ENCODE results near the gene PRORP. TPM values are rescaled to one million over a fixed set of nuclear protein-coding genes. Genes with fewer than 3 reads are reported as not detected.

PRORP gene
- total RNA-seq, 2 experiments from 2014 or later = 45.2 to 52.2 TPM

DNA sequence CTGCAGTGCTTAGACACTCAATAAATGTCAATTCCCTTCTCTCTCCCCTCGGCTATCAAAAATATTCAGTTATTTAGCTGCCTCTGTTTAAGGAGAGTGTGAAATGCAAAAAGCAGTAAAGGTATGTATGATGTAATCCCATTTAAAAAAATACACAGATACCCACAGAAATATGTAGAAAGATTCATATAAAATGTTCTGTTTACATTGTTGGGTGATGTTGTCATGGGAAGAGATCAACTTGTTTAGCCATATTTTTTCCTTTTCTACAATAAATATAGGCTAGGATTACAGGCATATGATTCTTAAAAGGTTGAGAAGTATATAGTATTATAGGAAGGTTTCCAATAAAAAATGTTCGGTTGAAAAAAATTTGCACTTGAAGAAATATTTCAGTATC, 8.3 kb upstream of the PRORP start:
- peaks cover 19% of the 10 kb centered on the region for H3K9me3 ChIP-seq (ENCODE audit: low read length)
- POLR2A ChIA-PET = interaction anchor here (0.9 to 1.2 kb wide), 3 partner anchors 9 to 210 kb away, joined by 3 to 4 read pairs (median 4); partner anchors contain the start of gene PRORP
- no peaks in the 10 kb centered on the region for H4K20me1 ChIP-seq (ENCODE audit: insufficient read depth, low read length)
- TF ChIP-seq, protein P1, sequence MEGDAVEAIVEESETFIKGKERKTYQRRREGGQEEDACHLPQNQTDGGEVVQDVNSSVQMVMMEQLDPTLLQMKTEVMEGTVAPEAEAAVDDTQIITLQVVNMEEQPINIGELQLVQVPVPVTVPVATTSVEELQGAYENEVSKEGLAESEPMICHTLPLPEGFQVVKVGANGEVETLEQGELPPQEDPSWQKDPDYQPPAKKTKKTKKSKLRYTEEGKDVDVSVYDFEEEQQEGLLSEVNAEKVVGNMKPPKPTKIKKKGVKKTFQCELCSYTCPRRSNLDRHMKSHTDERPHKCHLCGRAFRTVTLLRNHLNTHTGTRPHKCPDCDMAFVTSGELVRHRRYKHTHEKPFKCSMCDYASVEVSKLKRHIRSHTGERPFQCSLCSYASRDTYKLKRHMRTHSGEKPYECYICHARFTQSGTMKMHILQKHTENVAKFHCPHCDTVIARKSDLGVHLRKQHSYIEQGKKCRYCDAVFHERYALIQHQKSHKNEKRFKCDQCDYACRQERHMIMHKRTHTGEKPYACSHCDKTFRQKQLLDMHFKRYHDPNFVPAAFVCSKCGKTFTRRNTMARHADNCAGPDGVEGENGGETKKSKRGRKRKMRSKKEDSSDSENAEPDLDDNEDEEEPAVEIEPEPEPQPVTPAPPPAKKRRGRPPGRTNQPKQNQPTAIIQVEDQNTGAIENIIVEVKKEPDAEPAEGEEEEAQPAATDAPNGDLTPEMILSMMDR (conservative IDR thresholded peaks at IDR 0.05; ENCODE audit: low read length) = no peak
- TF ChIP-seq EZH2phosphoT487 (IDR thresholded peaks at IDR 0.05; ENCODE audit: borderline replicate concordance, low read depth, low read length) = no peak
- intact Hi-C loops (cut with micrococcal nuclease; ENCODE audit: unreplicated experiment) = no loop called here
- no peak overlapping the region for H3K4me3 ChIP-seq (ENCODE audit: low read depth, low read length, poor library complexity, severe bottlenecking)
- 0 out of 2 replicates have a peak, but pooled peaks cover 3% of the 10 kb centered on the region for H3K79me2 ChIP-seq (ENCODE audit: insufficient read depth, low read depth, low read length)
- CTCF ChIA-PET (ENCODE audit: unreplicated experiment) = no interaction called here
- DNase-seq (ENCODE audit: low spot score) = no peak
- BruUV-seq (replicated peaks) = no TSS peak
- no peaks in the 10 kb centered on the region for H3K9me2 ChIP-seq (ENCODE audit: insufficient read depth, low read length)
- H3K27ac ChIP-seq (ENCODE audit: low read depth, low read length, poor library complexity, severe bottlenecking) = no peak overlapping the region
- no peak overlapping the region for H2AFZ ChIP-seq (ENCODE audit: low read length)
- no peak overlapping the region for H3K4me2 ChIP-seq (ENCODE audit: low read length)
- H3K4me1 ChIP-seq (ENCODE audit: insufficient read depth, low read length, poor library complexity, severe bottlenecking) = no peaks in the 10 kb centered on the region
- peaks cover 70% of the 10 kb centered on the region for H3K36me3 ChIP-seq (ENCODE audit: insufficient read depth, low read length)

DNA sequence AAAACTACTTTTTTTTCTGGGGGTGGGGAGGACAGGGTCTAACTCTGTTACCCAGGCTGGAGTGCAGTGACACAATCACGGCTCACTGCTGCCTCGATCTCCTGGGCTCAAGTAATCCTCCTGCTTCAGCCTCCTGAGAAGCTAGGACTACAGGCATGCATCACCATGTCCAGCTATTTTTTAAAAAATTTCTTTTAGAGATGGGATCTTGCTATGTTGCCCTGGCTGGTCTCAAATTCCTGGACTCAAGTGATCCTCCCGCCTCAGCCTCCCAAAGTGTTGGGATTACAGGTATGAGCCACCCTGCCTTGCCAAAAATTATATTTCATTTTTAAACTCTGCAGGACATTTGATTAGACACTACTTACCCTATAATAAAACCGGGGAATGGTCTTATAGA, 6.1 kb upstream of the PRORP start:
- H3K9me2 ChIP-seq (ENCODE audit: insufficient read depth, low read length) = no peaks in the 10 kb centered on the region
- H4K20me1 ChIP-seq (ENCODE audit: insufficient read depth, low read length) = no peaks in the 10 kb centered on the region
- H3K4me2 ChIP-seq (ENCODE audit: low read length) = no peak overlapping the region
- DNase-seq (ENCODE audit: low spot score) = no peak
- H3K79me2 ChIP-seq (ENCODE audit: insufficient read depth, low read depth, low read length) = peaks cover 13% of the 10 kb centered on the region; the same call in 1 of the 2 replicates
- peaks cover 7% of the 10 kb centered on the region for H3K4me1 ChIP-seq (ENCODE audit: insufficient read depth, low read length, poor library complexity, severe bottlenecking)
- no TSS peak for BruUV-seq (replicated peaks)
- POLR2A ChIA-PET = no interaction called here
- H3K9me3 ChIP-seq (ENCODE audit: low read length) = peaks cover 18% of the 10 kb centered on the region
- intact Hi-C loops (cut with micrococcal nuclease; ENCODE audit: unreplicated experiment) = no loop called here
- H2AFZ ChIP-seq (ENCODE audit: low read length) = no peak overlapping the region
- CTCF ChIA-PET (ENCODE audit: unreplicated experiment) = no interaction called here
- TF ChIP-seq EZH2phosphoT487 (IDR thresholded peaks at IDR 0.05; ENCODE audit: borderline replicate concordance, low read depth, low read length) = no peak
- TF ChIP-seq, protein P1 (conservative IDR thresholded peaks at IDR 0.05; ENCODE audit: low read length) = no peak
- H3K4me3 ChIP-seq (ENCODE audit: low read depth, low read length, poor library complexity, severe bottlenecking) = no peak overlapping the region
- H3K36me3 ChIP-seq (ENCODE audit: insufficient read depth, low read length) = peaks cover 50% of the 10 kb centered on the region
- H3K27ac ChIP-seq (ENCODE audit: low read depth, low read length, poor library complexity, severe bottlenecking) = no peak overlapping the region

DNA sequence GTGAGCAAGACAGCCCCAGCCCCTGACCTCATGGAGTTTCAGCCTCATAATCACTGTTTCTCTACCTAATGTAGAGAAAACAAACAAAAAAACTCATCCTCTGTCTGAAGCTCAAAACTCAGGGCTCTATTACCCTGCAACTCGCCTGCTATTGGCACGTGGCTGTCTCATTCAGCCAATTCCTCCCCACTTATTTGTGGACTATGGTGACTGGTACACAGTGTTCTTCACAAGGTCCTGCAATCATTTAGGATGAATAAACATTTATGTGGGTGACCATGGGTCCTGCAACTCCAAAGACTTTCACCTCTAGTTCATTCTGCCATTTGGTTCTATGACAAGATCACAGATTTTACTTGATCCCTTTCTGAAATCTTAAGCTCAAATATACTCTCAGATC, 5.2 kb upstream of the PRORP start:
- no TSS peak for BruUV-seq (replicated peaks)
- TF ChIP-seq, protein P1 (conservative IDR thresholded peaks at IDR 0.05; ENCODE audit: low read length) = no peak
- no peak for TF ChIP-seq EZH2phosphoT487 (IDR thresholded peaks at IDR 0.05; ENCODE audit: borderline replicate concordance, low read depth, low read length)
- H2AFZ ChIP-seq (ENCODE audit: low read length) = no peak overlapping the region
- peaks cover 41% of the 10 kb centered on the region for H3K36me3 ChIP-seq (ENCODE audit: insufficient read depth, low read length)
- no peaks in the 10 kb centered on the region for H4K20me1 ChIP-seq (ENCODE audit: insufficient read depth, low read length)
- CTCF ChIA-PET (ENCODE audit: unreplicated experiment) = no interaction called here
- no peak for DNase-seq (ENCODE audit: low spot score)
- no peak overlapping the region for H3K4me2 ChIP-seq (ENCODE audit: low read length)
- POLR2A ChIA-PET = interaction anchor here (0.7 to 1.0 kb wide), 2 partner anchors 21 to 71 kb away, joined by 3 to 4 read pairs; partner anchors contain the start of gene FAM177A1
- H3K79me2 ChIP-seq (ENCODE audit: insufficient read depth, low read depth, low read length) = peaks cover 17% of the 10 kb centered on the region; the same call in 1 of the 2 replicates
- intact Hi-C loops (cut with micrococcal nuclease; ENCODE audit: unreplicated experiment) = no loop called here
- no peak overlapping the region for H3K27ac ChIP-seq (ENCODE audit: low read depth, low read length, poor library complexity, severe bottlenecking)
- H3K4me1 ChIP-seq (ENCODE audit: insufficient read depth, low read length, poor library complexity, severe bottlenecking) = peaks cover 7% of the 10 kb centered on the region
- H3K9me3 ChIP-seq (ENCODE audit: low read length) = peaks cover 9% of the 10 kb centered on the region
- no peak overlapping the region for H3K4me3 ChIP-seq (ENCODE audit: low read depth, low read length, poor library complexity, severe bottlenecking)
- H3K9me2 ChIP-seq (ENCODE audit: insufficient read depth, low read length) = no peaks in the 10 kb centered on the region
